Colonic mucosa (tissue), 4 donors: ENCODE results near the gene MT4. TPM values are rescaled to one million over a fixed set of nuclear protein-coding genes. Genes with fewer than 3 reads are reported as not detected.

Experiments
- DNase-seq: peaks from one replicate; pipeline ENCODE4 v3.0.0-alpha.2; 2020
- H3K27ac ChIP-seq: fragments of 200-600 bp; one replicate; pipeline ENCODE4 v1.8.0; 2021
- H3K27me3 ChIP-seq: fragments of 200-600 bp; one replicate; pipeline ENCODE4 v1.8.0; 2021
- H3K36me3 ChIP-seq: fragments of 200-600 bp; one replicate; pipeline ENCODE4 v1.8.0; 2021
- H3K4me1 ChIP-seq: fragments of 200-600 bp; one replicate; pipeline ENCODE4 v1.8.0; 2021; ENCODE audit warnings: mild to moderate bottlenecking
- H3K4me3 ChIP-seq: fragments of 200-600 bp; one replicate; pipeline ENCODE4 v1.8.0; 2021
- H3K9ac ChIP-seq, 2 donors: one replicate each; pipeline ENCODE4 v1.7.0; 2013; ENCODE audit warnings: control low read depth in 2 of 2, low read depth in 2 of 2, low read length in 2 of 2
- H3K9me3 ChIP-seq: fragments of 200-600 bp; one replicate; pipeline ENCODE4 v1.8.0; 2021
- intact Hi-C: fragments of 100-400 bp; cut with DNase I; formaldehyde crosslinking; loops from one replicate; pipeline ENCODE4 v1.14.1; 2022
- total RNA-seq, 2 donors: library from RNA; stranded (reverse); fragmentation: NEBNext Ultra II Directional in 1 of 2; extraction: Animal tissue kit (Norgen Biotek cat#: 25700) in 1 of 2; gene quantifications; one replicate each; pipeline ENCODE4 v1.2.1, GENCODE V29; 2021
- TF ChIP-seq, protein P1 (sequence below): fragments of 200-600 bp; IDR thresholded peaks from one replicate; pipeline ENCODE4 v1.8.0; 2022; ENCODE audit warnings: antibody characterized with exemption, mild to moderate bottlenecking
- donor health status: healthy.
- donor health status: DM: no; HTN: no; CAD: no.
- donor health status: DM: no; HTN: no; CAD: no.

Gene MT4
- not detected for total RNA-seq

DNA sequence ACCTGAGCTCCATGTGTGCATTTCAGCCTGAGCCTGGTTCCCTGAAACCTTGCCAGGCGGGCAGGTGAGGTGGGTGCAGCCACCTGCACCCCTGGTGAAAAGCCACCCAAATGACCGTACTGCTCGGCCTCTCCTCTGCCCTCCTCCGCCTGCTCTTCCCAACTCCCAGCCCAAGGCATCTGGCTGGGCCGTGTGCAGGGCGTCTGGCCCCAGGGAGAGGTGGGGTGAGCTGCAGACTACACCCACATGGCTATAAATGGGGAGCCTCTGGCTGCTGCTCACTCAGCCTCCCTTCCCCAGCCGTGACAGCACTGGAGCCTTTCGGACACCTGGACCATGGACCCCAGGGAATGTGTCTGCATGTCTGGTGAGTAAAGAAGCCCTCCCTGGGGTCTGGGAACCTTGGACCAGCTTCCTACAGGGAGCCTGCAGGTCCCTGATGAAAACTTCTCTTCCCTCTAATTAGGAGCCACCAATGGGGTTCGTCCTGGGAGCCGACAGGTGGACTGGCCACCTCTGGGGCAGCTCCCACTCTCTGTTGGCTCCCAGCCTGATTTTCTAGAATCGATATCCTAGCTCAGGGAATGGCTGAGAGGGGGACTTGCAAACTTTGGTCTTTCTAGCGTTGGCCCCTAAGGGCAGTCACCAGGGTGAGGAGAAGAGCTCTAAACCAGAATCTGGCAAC, at the start of gene MT4:
Gene MT4 (plus strand): TSS at position 281 of the 685 bp plus-strand sequence. CDS start 56 bp downstream, at position 337.
- TF ChIP-seq, protein P1, sequence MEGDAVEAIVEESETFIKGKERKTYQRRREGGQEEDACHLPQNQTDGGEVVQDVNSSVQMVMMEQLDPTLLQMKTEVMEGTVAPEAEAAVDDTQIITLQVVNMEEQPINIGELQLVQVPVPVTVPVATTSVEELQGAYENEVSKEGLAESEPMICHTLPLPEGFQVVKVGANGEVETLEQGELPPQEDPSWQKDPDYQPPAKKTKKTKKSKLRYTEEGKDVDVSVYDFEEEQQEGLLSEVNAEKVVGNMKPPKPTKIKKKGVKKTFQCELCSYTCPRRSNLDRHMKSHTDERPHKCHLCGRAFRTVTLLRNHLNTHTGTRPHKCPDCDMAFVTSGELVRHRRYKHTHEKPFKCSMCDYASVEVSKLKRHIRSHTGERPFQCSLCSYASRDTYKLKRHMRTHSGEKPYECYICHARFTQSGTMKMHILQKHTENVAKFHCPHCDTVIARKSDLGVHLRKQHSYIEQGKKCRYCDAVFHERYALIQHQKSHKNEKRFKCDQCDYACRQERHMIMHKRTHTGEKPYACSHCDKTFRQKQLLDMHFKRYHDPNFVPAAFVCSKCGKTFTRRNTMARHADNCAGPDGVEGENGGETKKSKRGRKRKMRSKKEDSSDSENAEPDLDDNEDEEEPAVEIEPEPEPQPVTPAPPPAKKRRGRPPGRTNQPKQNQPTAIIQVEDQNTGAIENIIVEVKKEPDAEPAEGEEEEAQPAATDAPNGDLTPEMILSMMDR: no peak
- H3K27me3 ChIP-seq: no peaks in the 10 kb centered on the region
- H3K36me3 ChIP-seq: no peaks in the 10 kb centered on the region
- no peak within 1 kb of the TSS for H3K4me3 ChIP-seq
- no peak for DNase-seq
- H3K9ac ChIP-seq: no peak within 1 kb of the TSS
- H3K9me3 ChIP-seq: no peaks in the 10 kb centered on the region
- H3K27ac ChIP-seq: no peak within 1 kb of the TSS
- H3K4me1 ChIP-seq: no peaks in the 10 kb centered on the region
- intact Hi-C loops: no loop called here

DNA sequence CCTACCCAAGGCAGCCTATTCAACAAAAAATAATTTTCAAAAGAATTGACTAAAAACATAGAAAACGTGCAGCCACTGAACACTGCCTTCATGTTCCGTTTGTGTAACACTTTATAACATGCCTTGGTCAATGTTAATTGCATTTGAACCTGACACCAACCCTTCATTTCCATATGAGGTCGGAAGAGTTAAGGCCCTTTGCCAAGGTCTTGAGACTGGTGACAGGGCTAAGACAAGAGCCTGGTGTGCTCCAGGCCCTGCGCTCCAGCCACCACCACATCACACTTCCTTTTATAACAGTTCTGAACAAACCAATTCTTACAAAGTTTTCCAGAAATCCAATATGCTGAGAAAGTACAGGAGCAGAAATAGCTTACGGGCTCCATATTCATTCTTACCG, 49.2 kb upstream of the MT4 start:
- Histone ChIP-seq H3K4me3 (no peak overlapping the region), H3K9me3 (no peaks in the 10 kb centered on the region), H3K36me3 (no peaks in the 10 kb centered on the region), H3K9ac (no peak overlapping the region), H3K4me1 (peaks cover 6% of the 10 kb centered on the region), H3K27me3 (no peaks in the 10 kb centered on the region), H3K27ac (no peak overlapping the region)
- intact Hi-C loops: loop anchor here (5.0 to 10.0 kb wide), 2 partner anchors 89 to 187 kb away; partner anchors contain the start of gene MT2A
- DNase-seq: no peak
- TF ChIP-seq, protein P1: no peak

GRCh38 chr16:56517206-56517605, 47.7 kb upstream of the MT4 start:
- Histone ChIP-seq H3K4me3 (no peak overlapping the region), H3K36me3 (no peaks in the 10 kb centered on the region), H3K9ac (no peak overlapping the region), H3K27me3 (no peaks in the 10 kb centered on the region), H3K27ac (no peak overlapping the region), H3K4me1 (peaks cover 6% of the 10 kb centered on the region), H3K9me3 (no peaks in the 10 kb centered on the region)
- no peak for DNase-seq
- intact Hi-C loops: loop anchor here (5.0 to 10.0 kb wide), 2 partner anchors 88 to 185 kb away; partner anchors contain the start of gene MT2A
- TF ChIP-seq, protein P1: no peak

DNA sequence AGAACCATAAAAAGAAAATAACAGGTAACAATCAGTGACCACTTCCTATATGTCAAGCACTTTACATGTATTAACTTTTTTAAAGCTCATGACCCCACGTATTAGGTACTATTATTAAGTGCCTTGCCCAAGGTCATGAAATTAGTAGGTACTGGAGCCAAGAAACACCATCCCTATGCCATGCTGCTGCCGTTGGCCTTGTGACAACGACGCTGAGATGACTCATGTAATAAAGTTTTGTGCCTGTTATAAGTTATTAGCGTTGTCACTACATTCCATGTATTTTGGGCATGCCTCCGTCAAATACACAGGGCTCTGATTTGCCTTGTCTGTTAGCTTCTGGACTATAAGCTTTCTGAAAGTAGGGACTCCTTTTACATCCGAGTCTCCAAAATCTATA, 46.4 kb upstream of the MT4 start:
- DNase-seq: no peak
- Histone ChIP-seq H3K9ac (no peak overlapping the region), H3K4me1 (peaks cover 6% of the 10 kb centered on the region), H3K36me3 (no peaks in the 10 kb centered on the region), H3K27ac (no peak overlapping the region), H3K9me3 (no peaks in the 10 kb centered on the region), H3K4me3 (no peak overlapping the region), H3K27me3 (no peaks in the 10 kb centered on the region)
- TF ChIP-seq, protein P1: no peak
- intact Hi-C loops: loop anchor here (5.0 to 10.0 kb wide), 2 partner anchors 86 to 184 kb away; partner anchors contain the start of gene MT2A

- Histone ChIP-seq H3K27me3 (no peaks in the 10 kb centered on the region), H3K27ac (peak within 1 kb of the TSS; percentile 97), H3K4me3 (peak within 1 kb of the TSS; percentile 99), H3K36me3 (no peaks in the 10 kb centered on the region), H3K4me1 (peaks cover 6% of the 10 kb centered on the region), H3K9ac (peak within 1 kb of the TSS; percentile 63 to 93), H3K9me3 (no peaks in the 10 kb centered on the region)
- intact Hi-C loops: loop anchor here (5.0 to 10.0 kb wide), 2 partner anchors 85 to 183 kb away; partner anchors contain the start of gene MT2A
- peak; percentile 92 for DNase-seq
- TF ChIP-seq, protein P1: no peak
These were observed 45.2 kb upstream of the MT4 start, which contains the start of gene BBS2 for GRCh38 chr16:56519459-56520250. BBS2 (minus strand) TSS chr16:56520024; CDS start chr16:56519862, 162 bp downstream.
